HG03354 (cell line): ENCODE results near the gene ARFRP1.

ENCODE experiments used
- ATAC-seq: cut with Tn5 transposase; IDR thresholded peaks from one replicate; pipeline ENCODE4 v1.9.1; 2021; ENCODE audit warnings: mild to moderate bottlenecking; ENCODE audit not compliant: unreplicated experiment, poor library complexity, severe bottlenecking

Gene ARFRP1

GRCh38 chr20:63703976-63704748 is 3.6 kb downstream of the ARFRP1 start:
- no peak for ATAC-seq

- ATAC-seq = no peak
Measured at GRCh38 chr20:63703471-63703975, 4.3 kb downstream of the ARFRP1 start.

GRCh38 chr20:63702751-63703470 is 4.9 kb downstream of the ARFRP1 start:
- ATAC-seq = no peak

- ATAC-seq = no peak
Measured at GRCh38 chr20:63702036-63702665, 5.6 kb downstream of the ARFRP1 start.

DNA sequence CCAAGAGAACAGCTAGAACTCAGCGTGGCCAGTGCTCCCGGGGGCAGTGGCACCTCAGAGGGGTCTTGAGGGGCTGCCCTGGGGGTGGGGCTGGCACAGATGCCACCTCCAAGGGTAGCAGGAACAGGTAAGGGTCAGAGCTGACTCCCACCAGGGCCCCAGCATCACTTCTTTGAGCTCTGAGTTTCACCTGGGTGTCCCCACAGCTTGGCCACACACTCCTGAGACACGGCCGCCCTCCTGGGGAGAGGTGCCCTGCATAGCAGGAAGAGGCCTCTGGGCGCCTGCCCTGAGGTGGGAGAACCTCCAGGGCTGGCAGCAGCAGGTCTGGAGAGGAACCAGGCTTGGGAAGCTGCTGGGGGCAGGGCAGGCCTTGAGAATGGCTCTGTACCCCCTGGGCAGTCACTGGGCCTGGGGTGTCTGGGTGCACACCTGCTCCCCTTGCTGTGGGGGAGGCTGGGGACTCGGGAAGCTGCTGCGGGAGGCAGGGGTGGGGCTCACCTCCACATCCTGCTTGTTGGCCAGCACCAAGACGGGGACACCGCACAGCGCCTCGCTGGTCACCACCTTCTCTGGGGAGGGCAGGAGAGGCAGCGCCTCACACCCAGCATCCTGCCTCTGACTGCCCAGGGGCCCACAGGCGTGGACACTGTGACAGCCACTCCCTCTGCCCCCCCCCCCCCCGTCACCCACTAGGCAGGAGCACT is 6.3 kb downstream of the ARFRP1 start:
- no peak for ATAC-seq

GRCh38 chr20:63701051-63701328 is 6.8 kb downstream of the ARFRP1 start:
- no peak for ATAC-seq

DNA sequence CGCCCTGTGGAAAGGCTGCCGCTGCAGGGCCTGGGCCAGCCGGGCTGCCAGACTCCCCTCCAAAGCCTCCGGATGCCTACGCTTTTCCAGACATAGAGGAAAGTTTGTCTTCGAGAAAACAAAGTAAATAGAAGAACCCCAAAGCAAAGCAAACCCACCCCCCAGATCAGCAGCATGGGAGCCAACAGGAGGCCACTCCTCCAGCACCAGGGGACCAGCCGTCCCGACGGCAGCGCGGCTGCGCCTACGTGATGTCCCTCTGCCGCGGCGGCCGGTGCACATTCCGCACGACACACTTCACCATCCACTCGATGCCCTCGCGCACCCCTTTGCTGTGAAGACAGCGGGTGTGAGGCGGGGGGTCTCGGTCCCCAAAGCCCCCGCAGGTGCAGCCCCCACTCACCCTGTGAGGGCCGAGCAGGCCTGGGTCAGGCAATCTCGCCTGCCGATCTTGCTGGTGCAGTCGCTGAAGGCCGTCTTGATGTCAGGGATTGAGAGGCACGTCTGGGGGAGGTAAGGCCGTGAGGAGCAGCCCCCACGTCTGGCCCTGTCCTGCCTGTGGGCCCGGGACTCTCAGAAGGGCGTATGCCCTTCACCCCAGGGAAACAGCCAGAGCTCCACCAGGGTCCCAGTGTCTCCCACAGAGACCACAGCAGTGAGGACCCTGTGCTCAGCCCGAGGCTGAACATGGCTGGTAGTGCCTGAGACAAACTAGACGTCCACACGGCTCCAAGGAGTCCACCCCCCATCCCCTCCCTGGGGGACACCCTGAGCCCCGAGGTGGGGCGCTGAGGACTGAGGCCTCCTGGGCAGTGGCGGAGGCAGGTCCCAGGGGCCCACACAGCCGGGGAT is 7.4 kb downstream of the ARFRP1 start:
- ATAC-seq = no peak

DNA sequence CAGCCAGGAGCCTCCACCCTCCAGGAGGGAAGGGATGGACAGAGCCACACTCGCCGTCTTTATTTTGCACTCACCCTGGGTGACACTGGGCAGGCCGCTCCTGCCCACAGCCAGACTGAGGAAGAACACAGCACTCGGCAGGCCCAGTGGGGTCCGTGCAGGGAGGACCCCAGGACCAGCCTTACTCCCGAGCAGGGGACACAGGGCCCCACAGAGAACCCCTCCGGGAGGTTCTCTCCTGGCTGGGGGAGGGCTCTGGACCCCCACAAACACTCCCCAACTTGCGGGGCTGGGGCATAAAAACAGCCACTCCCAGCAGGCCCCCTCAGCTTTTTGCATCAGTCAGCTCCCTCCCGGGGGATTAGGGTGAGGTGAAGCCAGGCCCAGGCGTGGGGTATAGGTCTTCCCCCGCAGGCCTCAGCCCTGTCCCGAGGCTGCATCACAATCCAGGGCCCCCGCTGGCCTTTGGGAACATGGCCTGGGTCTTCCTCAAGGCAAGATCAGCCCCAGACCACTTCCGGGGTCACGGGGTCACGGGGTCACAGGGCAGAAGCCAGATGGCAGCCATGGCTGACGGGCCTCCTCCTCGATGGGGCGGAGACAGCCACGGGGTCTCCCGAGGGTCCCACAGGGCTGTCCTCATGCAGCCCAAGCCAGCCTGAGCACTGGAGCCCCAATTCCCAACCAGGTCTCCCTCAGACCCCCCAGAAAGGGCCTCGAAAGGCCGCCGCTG is 8.1 kb downstream of the ARFRP1 start:
- no peak for ATAC-seq

DNA sequence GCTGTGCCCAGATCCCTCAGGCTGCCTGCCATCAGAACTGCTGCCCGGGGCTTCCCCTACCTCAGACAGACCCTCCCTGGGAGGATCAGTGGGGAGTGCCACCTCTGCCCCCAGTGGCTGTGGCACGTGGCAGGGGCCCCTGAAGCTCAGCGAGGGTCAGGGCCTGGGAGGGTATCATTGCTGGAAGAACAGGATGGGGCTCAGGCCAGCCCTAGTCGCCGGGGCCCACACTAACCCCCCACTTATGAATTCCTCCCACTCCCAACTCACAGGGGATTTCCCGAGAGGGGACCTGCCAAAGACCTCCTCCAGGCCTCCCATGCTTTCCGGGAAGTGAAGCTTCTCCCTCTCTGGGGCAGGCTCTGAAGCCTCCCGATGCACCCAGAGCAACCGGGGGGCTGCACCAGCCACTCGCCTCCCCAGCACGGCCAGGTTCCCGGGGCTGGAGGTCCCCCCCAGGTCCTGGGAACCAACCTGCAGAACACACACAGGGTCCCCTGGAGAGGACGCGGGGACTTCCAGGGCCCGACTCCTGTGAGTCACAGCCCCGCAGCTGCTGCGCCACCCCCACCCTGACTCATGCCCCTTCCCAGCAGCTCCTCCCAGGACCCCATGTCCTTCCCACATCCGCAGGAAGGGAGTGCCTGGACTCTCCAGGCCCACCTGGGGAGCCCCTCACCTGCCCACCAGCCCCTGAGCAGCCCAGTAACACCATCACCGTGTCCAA is 8.9 kb downstream of the ARFRP1 start:
- no peak for ATAC-seq

- no peak for ATAC-seq
Measured at GRCh38 chr20:63697868-63698545, 9.8 kb downstream of the ARFRP1 start.

- ATAC-seq = no peak
Measured at GRCh38 chr20:63697357-63697867, 10.4 kb downstream of the ARFRP1 start.

- no peak for ATAC-seq
Measured at GRCh38 chr20:63696628-63697356, 11.0 kb downstream of the ARFRP1 start, which contains the start of gene TNFRSF6B. Gene TNFRSF6B, plus strand, starts transcription at chr20:63696652. Its CDS starts 116 bp downstream, at chr20:63696768.

DNA sequence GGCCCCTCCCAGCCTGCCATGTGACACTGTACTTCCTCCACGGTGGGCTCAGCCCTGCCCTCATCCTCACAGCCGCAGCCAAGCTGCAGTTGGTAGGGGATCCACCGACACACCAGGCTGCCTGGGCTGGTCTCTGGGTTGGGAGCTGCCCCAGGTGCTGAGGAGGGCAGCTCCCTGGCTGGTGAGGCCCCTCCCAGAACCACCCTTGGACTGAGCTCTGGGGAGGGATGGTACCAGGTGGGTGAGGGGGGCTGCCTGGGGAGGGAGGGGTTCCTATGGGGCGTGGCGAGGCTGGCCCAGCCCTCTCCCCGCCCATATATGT is 11.5 kb downstream of the ARFRP1 start:
- ATAC-seq = no peak

DNA sequence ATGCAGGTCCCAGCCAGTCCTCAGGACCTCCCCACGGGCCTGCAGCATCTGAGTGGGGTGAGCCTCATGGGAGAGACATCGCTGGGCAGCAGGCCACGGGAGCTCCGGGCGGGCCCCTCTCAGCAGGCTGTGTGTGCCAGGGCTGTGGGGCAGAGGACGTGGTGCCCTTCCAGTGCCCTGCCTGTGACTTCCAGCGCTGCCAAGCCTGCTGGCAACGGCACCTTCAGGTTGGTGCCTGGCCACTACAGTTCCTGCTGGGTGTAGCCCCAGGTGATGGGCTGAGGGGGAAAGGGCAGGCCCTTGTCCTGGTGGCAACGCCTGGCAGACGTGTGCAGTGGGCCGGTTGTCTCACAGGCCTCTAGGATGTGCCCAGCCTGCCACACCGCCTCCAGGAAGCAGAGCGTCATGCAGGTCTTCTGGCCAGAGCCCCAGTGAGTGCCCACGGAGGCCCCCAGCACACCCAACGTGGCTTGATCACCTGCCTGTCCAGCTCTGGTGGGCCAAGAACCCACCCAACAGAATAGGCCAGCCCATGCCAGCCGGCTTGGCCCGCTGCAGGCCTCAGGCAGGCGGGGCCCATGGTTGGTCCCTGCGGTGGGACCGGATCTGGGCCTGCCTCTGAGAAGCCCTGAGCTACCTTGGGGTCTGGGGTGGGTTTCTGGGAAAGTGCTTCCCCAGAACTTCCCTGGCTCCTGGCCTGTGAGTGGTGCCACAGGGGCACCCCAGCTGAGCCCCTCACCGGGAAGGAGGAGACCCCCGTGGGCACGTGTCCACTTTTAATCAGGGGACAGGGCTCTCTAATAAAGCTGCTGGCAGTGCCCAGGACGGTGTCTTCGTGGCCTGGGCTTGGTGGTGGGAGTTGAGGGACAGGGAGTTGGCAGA is 12.1 kb downstream of the ARFRP1 start:
- ATAC-seq = no peak

DNA sequence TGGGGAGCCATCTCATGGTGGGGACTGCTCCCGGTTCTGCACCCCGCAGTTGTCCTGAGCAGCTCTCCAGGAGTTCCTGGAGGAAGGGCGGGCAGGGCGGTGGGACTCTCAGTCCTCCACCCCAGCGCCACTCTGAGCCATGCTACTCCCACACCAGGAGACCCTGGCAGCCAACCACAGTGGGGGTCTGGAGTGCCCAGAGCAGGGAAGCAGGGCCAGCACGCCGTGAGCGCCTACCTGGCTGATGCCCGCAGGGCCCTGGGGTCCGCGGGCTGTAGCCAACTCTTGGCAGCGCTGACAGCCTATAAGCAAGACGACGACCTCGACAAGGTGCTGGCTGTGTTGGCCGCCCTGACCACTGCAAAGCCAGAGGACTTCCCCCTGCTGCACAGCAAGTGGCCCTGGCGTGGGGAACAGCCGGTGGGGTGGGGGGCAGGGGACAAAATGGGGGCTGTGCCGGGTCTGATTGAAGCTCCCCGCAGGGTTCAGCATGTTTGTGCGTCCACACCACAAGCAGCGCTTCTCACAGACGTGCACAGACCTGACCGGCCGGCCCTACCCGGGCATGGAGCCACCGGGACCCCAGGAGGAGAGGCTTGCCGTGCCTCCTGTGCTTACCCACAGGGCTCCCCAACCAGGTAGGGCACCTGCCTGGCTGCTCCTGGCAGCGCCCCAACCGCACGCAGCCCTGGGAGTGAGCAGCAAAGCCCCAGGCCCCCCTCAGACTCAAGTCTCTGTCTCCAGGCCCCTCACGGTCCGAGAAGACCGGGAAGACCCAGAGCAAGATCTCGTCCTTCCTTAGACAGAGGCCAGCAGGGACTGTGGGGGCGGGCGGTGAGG is 13.0 kb downstream of the ARFRP1 start:
- no peak for ATAC-seq
